Liver (tissue), 3 donors: ENCODE results near the gene COMMD10.

ENCODE experiments used
- EGR1 ChIP-seq, 2 donors: IDR thresholded peaks; 2 replicates each; pipeline ENCODE4 v1.6.1; 2016 to 2018; ENCODE audit warnings: antibody characterized with exemption in 2 of 2, low read depth in 2 of 2
- JUND ChIP-seq, 2 donors: IDR thresholded peaks; 2 replicates each; pipeline ENCODE4 v1.6.1; 2016; ENCODE audit warnings: antibody characterized with exemption in 2 of 2
- NR2F2 ChIP-seq: IDR thresholded peaks from 2 replicates; pipeline ENCODE4 v1.6.1; 2016; ENCODE audit warnings: antibody characterized with exemption
- RAD21 ChIP-seq, 2 donors: IDR thresholded peaks; 2 replicates each; pipeline ENCODE4 v1.6.1; 2016; ENCODE audit warnings: antibody characterized with exemption in 2 of 2, mild to moderate bottlenecking in 2 of 2
- REST ChIP-seq: IDR thresholded peaks from 2 replicates; pipeline ENCODE4 v1.6.1; 2016; ENCODE audit warnings: antibody characterized with exemption, mild to moderate bottlenecking
- RXRA ChIP-seq, 2 donors: IDR thresholded peaks; 2 replicates each; pipeline ENCODE4 v1.6.1; 2017 to 2018; ENCODE audit warnings: antibody characterized with exemption in 2 of 2, mild to moderate bottlenecking in 1 of 2
- SP1 ChIP-seq: IDR thresholded peaks from 2 replicates; pipeline ENCODE4 v1.6.1; 2018; ENCODE audit warnings: antibody characterized with exemption, mild to moderate bottlenecking
- TAF1 ChIP-seq: conservative IDR thresholded peaks from 2 replicates; pipeline ENCODE4 v1.6.1; 2016; ENCODE audit warnings: antibody characterized with exemption, mild to moderate bottlenecking
- YY1 ChIP-seq: IDR thresholded peaks from 2 replicates; pipeline ENCODE4 v1.6.1; 2016; ENCODE audit warnings: antibody characterized with exemption, mild to moderate bottlenecking
- TF ChIP-seq, protein P1 (sequence below): fragments of 150-350 bp; IDR thresholded peaks from 2 replicates; pipeline ENCODE4 v1.5.1; 2017; ENCODE audit warnings: improper control_type of control experiment, low read depth, low read length; ENCODE audit not compliant: missing input control
- TF ChIP-seq, protein P2 (sequence below): IDR thresholded peaks from 2 replicates; pipeline ENCODE4 v1.6.1; 2016; ENCODE audit warnings: antibody characterized with exemption
- TF ChIP-seq, protein P3 (sequence below): IDR thresholded peaks from 2 replicates; pipeline ENCODE4 v1.6.1; 2016; ENCODE audit warnings: antibody characterized with exemption
- donor health status: healthy.
- donor health status: healthy.

- TF ChIP-seq, protein P1, sequence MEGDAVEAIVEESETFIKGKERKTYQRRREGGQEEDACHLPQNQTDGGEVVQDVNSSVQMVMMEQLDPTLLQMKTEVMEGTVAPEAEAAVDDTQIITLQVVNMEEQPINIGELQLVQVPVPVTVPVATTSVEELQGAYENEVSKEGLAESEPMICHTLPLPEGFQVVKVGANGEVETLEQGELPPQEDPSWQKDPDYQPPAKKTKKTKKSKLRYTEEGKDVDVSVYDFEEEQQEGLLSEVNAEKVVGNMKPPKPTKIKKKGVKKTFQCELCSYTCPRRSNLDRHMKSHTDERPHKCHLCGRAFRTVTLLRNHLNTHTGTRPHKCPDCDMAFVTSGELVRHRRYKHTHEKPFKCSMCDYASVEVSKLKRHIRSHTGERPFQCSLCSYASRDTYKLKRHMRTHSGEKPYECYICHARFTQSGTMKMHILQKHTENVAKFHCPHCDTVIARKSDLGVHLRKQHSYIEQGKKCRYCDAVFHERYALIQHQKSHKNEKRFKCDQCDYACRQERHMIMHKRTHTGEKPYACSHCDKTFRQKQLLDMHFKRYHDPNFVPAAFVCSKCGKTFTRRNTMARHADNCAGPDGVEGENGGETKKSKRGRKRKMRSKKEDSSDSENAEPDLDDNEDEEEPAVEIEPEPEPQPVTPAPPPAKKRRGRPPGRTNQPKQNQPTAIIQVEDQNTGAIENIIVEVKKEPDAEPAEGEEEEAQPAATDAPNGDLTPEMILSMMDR, result no peak
- TF ChIP-seq EGR1 (IDR thresholded peaks at IDR 0.05; ENCODE audit: low read depth in 2 of 2) (no peak), REST (peak; percentile 17), YY1 (peak; percentile 32), TAF1 (no peak), NR2F2 (no peak), RXRA (IDR thresholded peaks at IDR 0.05) (peak in 1 of 2 donors; percentile 50), RAD21 (IDR thresholded peaks at IDR 0.05) (no peak), SP1 (peak; percentile 29), JUND (IDR thresholded peaks at IDR 0.05) (peak; percentile 92 to 95)
- TF ChIP-seq, protein P2, sequence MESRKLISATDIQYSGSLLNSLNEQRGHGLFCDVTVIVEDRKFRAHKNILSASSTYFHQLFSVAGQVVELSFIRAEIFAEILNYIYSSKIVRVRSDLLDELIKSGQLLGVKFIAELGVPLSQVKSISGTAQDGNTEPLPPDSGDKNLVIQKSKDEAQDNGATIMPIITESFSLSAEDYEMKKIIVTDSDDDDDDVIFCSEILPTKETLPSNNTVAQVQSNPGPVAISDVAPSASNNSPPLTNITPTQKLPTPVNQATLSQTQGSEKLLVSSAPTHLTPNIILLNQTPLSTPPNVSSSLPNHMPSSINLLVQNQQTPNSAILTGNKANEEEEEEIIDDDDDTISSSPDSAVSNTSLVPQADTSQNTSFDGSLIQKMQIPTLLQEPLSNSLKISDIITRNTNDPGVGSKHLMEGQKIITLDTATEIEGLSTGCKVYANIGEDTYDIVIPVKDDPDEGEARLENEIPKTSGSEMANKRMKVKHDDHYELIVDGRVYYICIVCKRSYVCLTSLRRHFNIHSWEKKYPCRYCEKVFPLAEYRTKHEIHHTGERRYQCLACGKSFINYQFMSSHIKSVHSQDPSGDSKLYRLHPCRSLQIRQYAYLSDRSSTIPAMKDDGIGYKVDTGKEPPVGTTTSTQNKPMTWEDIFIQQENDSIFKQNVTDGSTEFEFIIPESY, result no peak
- TF ChIP-seq, protein P3, sequence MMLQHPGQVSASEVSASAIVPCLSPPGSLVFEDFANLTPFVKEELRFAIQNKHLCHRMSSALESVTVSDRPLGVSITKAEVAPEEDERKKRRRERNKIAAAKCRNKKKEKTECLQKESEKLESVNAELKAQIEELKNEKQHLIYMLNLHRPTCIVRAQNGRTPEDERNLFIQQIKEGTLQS, result peak; percentile 74
These were observed 188.8 kb downstream of the COMMD10 start for GRCh38 chr5:116273448-116274242.
